Measurements from ENCODE around the gene MIGA2. TPM values are rescaled to one million over a fixed set of nuclear protein-coding genes. Genes with fewer than 3 reads are reported as not detected.

Gene MIGA2
- total and polyA plus RNA-seq, 2 of the 4 experiments (the other 2 are of a cell fraction) = 12.5 to 25.3 TPM

DNA sequence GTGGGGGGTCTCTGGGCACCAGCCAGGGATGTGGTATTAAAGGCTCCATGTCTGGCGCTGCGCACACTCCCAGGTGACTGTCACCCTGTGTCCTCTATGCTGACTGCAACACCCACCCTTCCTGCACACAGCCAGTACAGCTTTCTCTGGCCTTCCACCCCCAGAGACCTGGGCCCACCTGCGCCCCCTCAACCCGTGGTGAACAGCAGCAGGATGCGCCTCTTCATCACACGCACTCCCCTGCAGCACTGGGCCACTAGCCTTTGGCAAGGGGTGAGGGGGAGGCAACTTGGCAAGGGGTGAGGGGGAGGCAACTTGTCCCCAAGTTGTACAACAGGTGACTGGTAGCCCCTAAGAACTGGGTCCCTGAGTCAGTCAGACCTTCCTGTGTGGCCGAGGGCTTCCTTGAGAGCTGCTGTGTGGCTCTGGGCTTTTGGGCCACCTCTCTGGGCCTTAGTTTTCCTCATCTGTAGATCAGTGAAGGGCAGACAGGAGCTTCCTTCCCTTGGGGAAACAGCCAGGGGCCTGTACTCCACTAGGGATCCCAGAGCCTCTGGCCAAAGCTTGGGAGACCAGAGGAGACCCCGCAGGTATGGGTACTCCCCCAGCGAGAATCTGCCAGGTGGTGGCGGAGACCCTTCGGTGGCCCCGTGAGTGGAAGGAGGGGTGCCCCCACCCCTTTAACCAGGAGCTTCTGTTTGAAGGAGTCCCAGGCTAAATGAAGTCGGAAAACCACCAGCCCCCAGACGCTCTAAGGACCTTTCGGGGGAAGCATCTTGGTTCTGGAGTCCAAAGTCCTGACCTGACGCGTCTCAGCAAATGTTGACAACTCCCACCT is 69.7 kb downstream of the MIGA2 start:
- Histone ChIP-seq H3K4ac (ENCODE audit: low read depth, low read length) (no peak overlapping the region), H4K20me1 (ENCODE audit: insufficient read depth, low read length) (peaks cover 4% of the 10 kb centered on the region), H2BK5ac (ENCODE audit: low read depth, low read length, poor library complexity, severe bottlenecking) (no peak overlapping the region), H3K4me3 (ENCODE audit: insufficient read depth, low read depth, low read length) (no peak overlapping the region), H2AK9ac (replicated peaks; ENCODE audit: low read depth, low read length, poor library complexity) (no peak overlapping the region), H3K9ac (ENCODE audit: low read depth, low read length) (no peak overlapping the region), H3K14ac (replicated peaks; ENCODE audit: low read depth, low read length) (no peak overlapping the region), H4K8ac (ENCODE audit: low read depth in 2 of 2, low read length in 2 of 2) (no peak overlapping the region), H3K4me2 (ENCODE audit: low read depth, low read length) (no peak overlapping the region), H2BK20ac (ENCODE audit: low read depth, low read length) (no peak overlapping the region), H3K79me1 (ENCODE audit: low read depth in 1 of 2, low read length in 2 of 2) (peaks cover 9 to 34% of the 10 kb centered on the region in 2 experiments), H3K23ac (ENCODE audit: low read depth, low read length) (no peak overlapping the region), H3K18ac (ENCODE audit: low read depth, low read length) (no peak overlapping the region), H2BK15ac (ENCODE audit: low read depth, low read length) (no peak overlapping the region), H3K4me1 (ENCODE audit: control insufficient read depth, insufficient read depth, low read length) (peaks cover 4% of the 10 kb centered on the region), H3K56ac (ENCODE audit: extremely low read depth, insufficient read depth, low read length) (no peak overlapping the region), H3K36me3 (ENCODE audit: control insufficient read depth, insufficient read depth, low read length) (peaks cover 28% of the 10 kb centered on the region), H4K5ac (ENCODE audit: low read depth, low read length) (no peak overlapping the region), H4K91ac (ENCODE audit: insufficient read depth, low read depth, low read length) (no peak overlapping the region), H3K9me1 (ENCODE audit: insufficient read depth, low read length) (0 out of 2 replicates have a peak, but pooled peaks cover 3% of the 10 kb centered on the region), H2BK120ac (ENCODE audit: low read depth, low read length) (no peak overlapping the region), H3K27me3 (ENCODE audit: control insufficient read depth, insufficient read depth, low read length) (no peaks in the 10 kb centered on the region), H3K9me3 (ENCODE audit: control insufficient read depth, insufficient read depth, low read length) (no peaks in the 10 kb centered on the region), H2AK5ac (ENCODE audit: low read depth, low read length) (no peak overlapping the region), H2AFZ (replicated peaks; ENCODE audit: low read length, poor library complexity) (no peak overlapping the region), H3K27ac (ENCODE audit: insufficient read depth, low read length) (no peak overlapping the region)
- no peak for TF ChIP-seq POLR2A (IDR thresholded peaks at IDR 0.05; ENCODE audit: low read depth, low read length)
- TF ChIP-seq SMC3 (IDR thresholded peaks at IDR 0.05; ENCODE audit: low read depth, low read length) = no peak
- TF ChIP-seq, protein P1, sequence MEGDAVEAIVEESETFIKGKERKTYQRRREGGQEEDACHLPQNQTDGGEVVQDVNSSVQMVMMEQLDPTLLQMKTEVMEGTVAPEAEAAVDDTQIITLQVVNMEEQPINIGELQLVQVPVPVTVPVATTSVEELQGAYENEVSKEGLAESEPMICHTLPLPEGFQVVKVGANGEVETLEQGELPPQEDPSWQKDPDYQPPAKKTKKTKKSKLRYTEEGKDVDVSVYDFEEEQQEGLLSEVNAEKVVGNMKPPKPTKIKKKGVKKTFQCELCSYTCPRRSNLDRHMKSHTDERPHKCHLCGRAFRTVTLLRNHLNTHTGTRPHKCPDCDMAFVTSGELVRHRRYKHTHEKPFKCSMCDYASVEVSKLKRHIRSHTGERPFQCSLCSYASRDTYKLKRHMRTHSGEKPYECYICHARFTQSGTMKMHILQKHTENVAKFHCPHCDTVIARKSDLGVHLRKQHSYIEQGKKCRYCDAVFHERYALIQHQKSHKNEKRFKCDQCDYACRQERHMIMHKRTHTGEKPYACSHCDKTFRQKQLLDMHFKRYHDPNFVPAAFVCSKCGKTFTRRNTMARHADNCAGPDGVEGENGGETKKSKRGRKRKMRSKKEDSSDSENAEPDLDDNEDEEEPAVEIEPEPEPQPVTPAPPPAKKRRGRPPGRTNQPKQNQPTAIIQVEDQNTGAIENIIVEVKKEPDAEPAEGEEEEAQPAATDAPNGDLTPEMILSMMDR (conservative IDR thresholded peaks at IDR 0.05; ENCODE audit: low read depth, low read length) = no peak
- TF ChIP-seq CHD1 (IDR thresholded peaks at IDR 0.05; ENCODE audit: low read depth, low read length) = no peak
- no peak for TF ChIP-seq MAFK (IDR thresholded peaks at IDR 0.05; ENCODE audit: low read depth, low read length)
- TF ChIP-seq FOS (IDR thresholded peaks at IDR 0.05; ENCODE audit: low read depth, low read length) = no peak
- TF ChIP-seq MXI1 (IDR thresholded peaks at IDR 0.05; ENCODE audit: borderline replicate concordance, low read depth, low read length) = no peak
- TF ChIP-seq RAD21 (IDR thresholded peaks at IDR 0.05; ENCODE audit: low read length) = no peak
- TF ChIP-seq BHLHE40 (IDR thresholded peaks at IDR 0.05; ENCODE audit: low read depth, low read length) = no peak
- in situ Hi-C loops (cut with MboI; ENCODE audit: low sequenced_read_pairs) = no loop called here
- DNase-seq (no peak), ATAC-seq (ENCODE audit: low read depth) (no peak)
- no TSS peak for BruUV-seq (replicated peaks)
- dilution Hi-C loops (cut with HindIII; ENCODE audit: low sequenced_read_pairs, unreplicated experiment) = no loop called here
- 100% methylated on average over 4 of the region's 17 CpGs; no CpG with 5 or more reads in 1 of the 2 experiments for WGBS, 2 experiments (ENCODE audit: extremely low coverage in 2 of 2, insufficient read length in 1 of 2)
- POLR2A ChIA-PET (ENCODE audit: unreplicated experiment) = no interaction called here
- CTCF ChIA-PET = interaction anchor here (0.8 to 1.1 kb wide), 2 partner anchors 70 to 78 kb away, joined by 3 to 4 read pairs; partner anchors contain the start of gene SH3GLB2
- intact Hi-C loops (cut with micrococcal nuclease) = no loop called here

Measured in IMR-90 (cell line).